22Rv1 (cell line): ENCODE data around the gene PLXNC1.

Experiments
- CTCF ChIP-seq: fragments of 450-650 bp; IDR thresholded peaks from 2 replicates; pipeline ENCODE4 v1.5.1; 2017; ENCODE audit warnings: mild to moderate bottlenecking
- ZFX ChIP-seq: fragments of 450-650 bp; IDR thresholded peaks from 2 replicates; pipeline ENCODE4 v1.6.1; 2017; ENCODE audit warnings: antibody characterized with exemption, borderline replicate concordance

GRCh38 chr12:94123127-94123526 lies 25.2 kb upstream of the PLXNC1 start:
- TF ChIP-seq CTCF, result no peak
- no peak for TF ChIP-seq ZFX
